Heart left ventricle (tissue), 13 donors: Measurements from ENCODE around the gene KCNH3.

Experiments used
- POLR2A ChIP-seq, 2 donors: fragments of 450-650 bp; IDR thresholded peaks; one replicate each; pipeline ENCODE4 v1.6.1; 2017; ENCODE audit warnings: antibody characterized with exemption in 2 of 2, mild to moderate bottlenecking in 2 of 2, moderate library complexity in 2 of 2
- TF ChIP-seq, protein P1 (sequence below), 12 donors: fragments of 200-600 bp; sonication (generic) in 4 of 12; IDR thresholded peaks; one replicate each; pipeline versions ENCODE4 v1.5.0 to v1.8.0; 2018 to 2022; ENCODE audit warnings: antibody characterized with exemption in 12 of 12, mild to moderate bottlenecking in 5 of 12
- donor health status: ischemic (EF 13 %, LVEDD 7.1; RV severe dilation, severe dysfunction).
- donor health status: DM: no; HTN: yes; CAD: no.
- donor health status: DM: no; HTN: no; CAD: no.
- donor health status: ischemic (EF 25% LVEDD 6.9; RV normal size, moderate dysfunction).
- donor health status: ischemic (EF 25% LVEDD 5.7; RV mildly dilated, moderate dysfunction).
- donor health status: ischemic (EF 35%, LVEDD 5.7; RV mildly dilated, moderate dysfunction).
- donor health status: nonischemic (EF 11% LVEDD 7.7; RV severe dilation, severe dysfunction).
- donor health status: DM: yes; HTN: yes; CAD: no.
- donor health status: PGD.
- donor health status: ischemic (EF 29% LVEDD 5.4; RV normal size, mild dysfunction).
- donor health status: nonischemic (EF 23%, LVEDD 6.1; RV moderate dilation, normal function).

GRCh38 chr12:49566361-49566760, 27.5 kb downstream of the KCNH3 start:
- no peak for TF ChIP-seq POLR2A (IDR thresholded peaks at IDR 0.05)
- TF ChIP-seq, protein P1, sequence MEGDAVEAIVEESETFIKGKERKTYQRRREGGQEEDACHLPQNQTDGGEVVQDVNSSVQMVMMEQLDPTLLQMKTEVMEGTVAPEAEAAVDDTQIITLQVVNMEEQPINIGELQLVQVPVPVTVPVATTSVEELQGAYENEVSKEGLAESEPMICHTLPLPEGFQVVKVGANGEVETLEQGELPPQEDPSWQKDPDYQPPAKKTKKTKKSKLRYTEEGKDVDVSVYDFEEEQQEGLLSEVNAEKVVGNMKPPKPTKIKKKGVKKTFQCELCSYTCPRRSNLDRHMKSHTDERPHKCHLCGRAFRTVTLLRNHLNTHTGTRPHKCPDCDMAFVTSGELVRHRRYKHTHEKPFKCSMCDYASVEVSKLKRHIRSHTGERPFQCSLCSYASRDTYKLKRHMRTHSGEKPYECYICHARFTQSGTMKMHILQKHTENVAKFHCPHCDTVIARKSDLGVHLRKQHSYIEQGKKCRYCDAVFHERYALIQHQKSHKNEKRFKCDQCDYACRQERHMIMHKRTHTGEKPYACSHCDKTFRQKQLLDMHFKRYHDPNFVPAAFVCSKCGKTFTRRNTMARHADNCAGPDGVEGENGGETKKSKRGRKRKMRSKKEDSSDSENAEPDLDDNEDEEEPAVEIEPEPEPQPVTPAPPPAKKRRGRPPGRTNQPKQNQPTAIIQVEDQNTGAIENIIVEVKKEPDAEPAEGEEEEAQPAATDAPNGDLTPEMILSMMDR (IDR thresholded peaks at IDR 0.05): no peak
